Erythroblast (primary cell): ENCODE data around the gene NHLRC2.

Experiments used
- GATA1 ChIP-seq: IDR thresholded peaks from 2 replicates; pipeline ENCODE4 v1.6.1; 2011; ENCODE audit warnings: low read depth, mild to moderate bottlenecking, control low read depth, low read length, moderate library complexity
- POLR2A ChIP-seq: IDR thresholded peaks from 2 replicates; pipeline ENCODE4 v1.6.1; 2011; ENCODE audit warnings: mild to moderate bottlenecking, low read length

GRCh38 chr10:113921561-113922370 lies 67.3 kb downstream of the NHLRC2 start:
- TF ChIP-seq POLR2A: no peak
- TF ChIP-seq GATA1: no peak
